A673 (cell line): Measurements from ENCODE around the gene HSPA1A.

Experiments used
- EZH2 ChIP-seq: fragments of 200-600 bp; sonication (generic); IDR thresholded peaks from 2 replicates; pipeline ENCODE4 v1.6.1; 2017; ENCODE audit warnings: borderline replicate concordance, low read depth, mild to moderate bottlenecking, mixed read lengths, antibody characterized with exemption, low read length; ENCODE audit not compliant: poor library complexity, severe bottlenecking
- TF ChIP-seq, protein P1 (sequence below): fragments of 300-800, 200-600 bp; sonication (generic); conservative IDR thresholded peaks from 2 replicates; pipeline ENCODE4 v1.5.1; 2017; ENCODE audit warnings: low read depth, mild to moderate bottlenecking, antibody characterized with exemption, low read length, moderate library complexity, mixed read lengths

DNA sequence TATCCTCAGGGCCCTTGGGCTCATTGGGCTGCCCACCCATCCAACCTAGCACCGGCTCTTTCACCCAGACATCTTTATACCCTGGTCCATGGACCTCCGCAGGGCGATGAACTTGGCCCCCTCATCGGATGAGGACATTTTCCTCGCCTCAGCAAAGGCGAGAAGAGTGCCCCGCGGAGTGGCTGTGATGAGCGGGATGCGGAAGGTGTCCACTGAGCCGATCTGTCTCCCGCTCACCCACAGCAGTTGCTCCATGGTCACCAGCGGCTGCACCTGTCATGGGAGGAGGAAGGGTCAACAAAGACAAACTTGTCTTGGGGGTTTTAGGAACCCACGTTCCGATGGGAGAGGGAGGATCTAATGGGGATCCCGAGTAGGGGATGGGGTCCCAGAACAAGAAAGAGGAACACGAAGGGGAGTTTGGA lies 46.6 kb downstream of the HSPA1A start:
- TF ChIP-seq, protein P1, sequence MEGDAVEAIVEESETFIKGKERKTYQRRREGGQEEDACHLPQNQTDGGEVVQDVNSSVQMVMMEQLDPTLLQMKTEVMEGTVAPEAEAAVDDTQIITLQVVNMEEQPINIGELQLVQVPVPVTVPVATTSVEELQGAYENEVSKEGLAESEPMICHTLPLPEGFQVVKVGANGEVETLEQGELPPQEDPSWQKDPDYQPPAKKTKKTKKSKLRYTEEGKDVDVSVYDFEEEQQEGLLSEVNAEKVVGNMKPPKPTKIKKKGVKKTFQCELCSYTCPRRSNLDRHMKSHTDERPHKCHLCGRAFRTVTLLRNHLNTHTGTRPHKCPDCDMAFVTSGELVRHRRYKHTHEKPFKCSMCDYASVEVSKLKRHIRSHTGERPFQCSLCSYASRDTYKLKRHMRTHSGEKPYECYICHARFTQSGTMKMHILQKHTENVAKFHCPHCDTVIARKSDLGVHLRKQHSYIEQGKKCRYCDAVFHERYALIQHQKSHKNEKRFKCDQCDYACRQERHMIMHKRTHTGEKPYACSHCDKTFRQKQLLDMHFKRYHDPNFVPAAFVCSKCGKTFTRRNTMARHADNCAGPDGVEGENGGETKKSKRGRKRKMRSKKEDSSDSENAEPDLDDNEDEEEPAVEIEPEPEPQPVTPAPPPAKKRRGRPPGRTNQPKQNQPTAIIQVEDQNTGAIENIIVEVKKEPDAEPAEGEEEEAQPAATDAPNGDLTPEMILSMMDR, result no peak
- no peak for TF ChIP-seq EZH2
